GM13977 (cell line): ENCODE data around the gene CCDC194.
A peak's percentile ranks its signal among the peaks of the same experiment; 100 is the strongest.

Experiments used
- DNase-seq: peaks from one replicate; pipeline ENCODE4 v3.0.0; 2012; ENCODE audit warnings: low spot score
- in situ Hi-C: fragments of 300-500 bp; cut with MboI; formaldehyde crosslinking; loops from one replicate; pipeline ENCODE4 v1.12.0; 2022; ENCODE audit warnings: low sequenced_read_pairs, low pct_unique_long_range_greater_than_20kb, mixed read lengths, inconsistent platforms; ENCODE audit not compliant: unreplicated experiment
- TF ChIP-seq, protein P1 (sequence below): IDR thresholded peaks from 2 replicates; pipeline ENCODE4 v1.5.1; 2012; ENCODE audit warnings: mild to moderate bottlenecking, control low read depth; ENCODE audit not compliant: insufficient read depth; ENCODE audit errors: extremely low read depth, missing control alignments

The CCDC194 gene

DNA sequence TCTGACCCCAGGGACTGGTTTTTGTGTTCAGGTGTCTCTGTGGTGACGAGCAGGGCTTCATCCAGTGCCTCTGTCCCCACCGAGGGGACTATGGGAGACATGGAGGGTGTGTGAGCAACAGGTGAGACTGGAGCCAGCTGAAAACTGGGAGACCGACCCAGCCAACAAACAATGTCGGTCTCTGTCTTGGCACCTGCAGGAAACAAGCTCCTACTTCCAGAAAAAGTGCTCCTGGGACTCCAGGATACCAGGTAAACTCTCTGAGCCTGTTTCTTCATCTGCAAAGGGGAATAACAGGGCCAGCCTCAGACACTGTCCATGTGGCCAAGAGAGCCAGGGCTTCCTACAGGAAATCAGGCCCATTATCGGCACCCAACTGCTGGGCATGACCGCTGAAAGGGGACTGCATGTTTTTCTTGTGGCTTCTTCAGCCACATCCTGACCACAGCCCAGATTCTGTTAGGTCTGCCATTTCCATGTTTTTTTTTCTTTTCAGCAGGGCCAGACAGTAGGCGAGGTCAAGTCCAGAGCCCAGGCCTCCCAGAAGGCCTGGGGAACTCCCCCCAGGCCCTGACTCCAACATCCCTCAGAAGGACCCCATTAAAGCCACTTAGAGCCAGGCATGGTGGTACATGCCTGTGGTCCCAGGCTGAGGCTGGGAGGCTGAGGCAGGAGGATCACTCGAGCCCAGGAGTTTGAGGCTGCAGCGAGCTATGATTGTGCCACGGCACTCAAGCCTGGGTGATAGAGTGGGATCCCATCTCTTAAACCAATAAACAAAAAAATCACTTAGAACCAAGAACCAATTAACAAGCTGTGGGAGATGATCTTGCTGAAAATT, 12.3 kb upstream of the CCDC194 start:
- DNase-seq = no peak

DNA sequence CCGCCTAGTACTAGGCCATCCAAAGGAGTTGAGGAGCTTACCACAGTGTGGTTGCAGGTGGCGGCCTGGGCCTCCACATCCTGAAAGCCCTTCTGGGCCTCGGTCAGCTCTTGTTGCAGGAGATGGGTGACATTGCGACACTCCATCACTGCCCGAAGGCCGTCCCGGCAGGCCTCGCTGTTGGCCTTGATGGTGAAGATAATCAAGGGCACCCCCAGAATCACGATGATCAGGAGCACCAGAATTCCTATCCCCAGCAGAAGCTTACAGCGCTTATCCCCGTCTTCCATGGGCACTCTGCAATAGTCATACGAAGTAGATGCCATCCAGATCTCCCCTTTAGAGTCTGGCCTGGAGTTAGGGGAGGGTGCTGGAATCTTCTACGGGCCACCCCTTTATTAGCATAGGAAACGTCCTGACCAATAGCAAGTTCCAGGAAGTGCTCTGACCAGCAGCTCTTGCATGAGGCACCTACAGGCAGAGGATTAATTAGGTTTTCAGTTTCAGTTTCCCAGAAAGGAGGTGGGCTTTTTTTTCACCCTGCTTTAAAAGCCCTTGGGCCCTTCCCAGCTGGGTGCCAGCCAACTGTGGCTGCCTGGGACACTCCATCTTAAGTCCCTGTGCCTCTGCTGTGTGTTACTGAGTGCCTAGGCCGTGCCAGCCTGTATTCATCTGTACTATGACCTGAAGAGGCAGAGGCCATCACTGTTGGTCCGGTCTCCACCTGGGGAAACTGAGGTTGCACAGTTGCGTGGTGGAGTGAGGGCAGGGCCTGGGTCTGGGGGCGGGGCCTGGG, 11.5 kb upstream of the CCDC194 start, which contains the start of gene BST2:
BST2 (minus strand) TSS at position 381 of the 796 bp plus-strand sequence; CDS start at position 326, 55 bp downstream.
- in situ Hi-C loops = no loop called here
- peak; percentile 95 for DNase-seq

More for the DNA sequence above, 12.3 kb upstream of the CCDC194 start:
- in situ Hi-C loops = no loop called here
- TF ChIP-seq, protein P1, sequence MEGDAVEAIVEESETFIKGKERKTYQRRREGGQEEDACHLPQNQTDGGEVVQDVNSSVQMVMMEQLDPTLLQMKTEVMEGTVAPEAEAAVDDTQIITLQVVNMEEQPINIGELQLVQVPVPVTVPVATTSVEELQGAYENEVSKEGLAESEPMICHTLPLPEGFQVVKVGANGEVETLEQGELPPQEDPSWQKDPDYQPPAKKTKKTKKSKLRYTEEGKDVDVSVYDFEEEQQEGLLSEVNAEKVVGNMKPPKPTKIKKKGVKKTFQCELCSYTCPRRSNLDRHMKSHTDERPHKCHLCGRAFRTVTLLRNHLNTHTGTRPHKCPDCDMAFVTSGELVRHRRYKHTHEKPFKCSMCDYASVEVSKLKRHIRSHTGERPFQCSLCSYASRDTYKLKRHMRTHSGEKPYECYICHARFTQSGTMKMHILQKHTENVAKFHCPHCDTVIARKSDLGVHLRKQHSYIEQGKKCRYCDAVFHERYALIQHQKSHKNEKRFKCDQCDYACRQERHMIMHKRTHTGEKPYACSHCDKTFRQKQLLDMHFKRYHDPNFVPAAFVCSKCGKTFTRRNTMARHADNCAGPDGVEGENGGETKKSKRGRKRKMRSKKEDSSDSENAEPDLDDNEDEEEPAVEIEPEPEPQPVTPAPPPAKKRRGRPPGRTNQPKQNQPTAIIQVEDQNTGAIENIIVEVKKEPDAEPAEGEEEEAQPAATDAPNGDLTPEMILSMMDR = no peak

DNA sequence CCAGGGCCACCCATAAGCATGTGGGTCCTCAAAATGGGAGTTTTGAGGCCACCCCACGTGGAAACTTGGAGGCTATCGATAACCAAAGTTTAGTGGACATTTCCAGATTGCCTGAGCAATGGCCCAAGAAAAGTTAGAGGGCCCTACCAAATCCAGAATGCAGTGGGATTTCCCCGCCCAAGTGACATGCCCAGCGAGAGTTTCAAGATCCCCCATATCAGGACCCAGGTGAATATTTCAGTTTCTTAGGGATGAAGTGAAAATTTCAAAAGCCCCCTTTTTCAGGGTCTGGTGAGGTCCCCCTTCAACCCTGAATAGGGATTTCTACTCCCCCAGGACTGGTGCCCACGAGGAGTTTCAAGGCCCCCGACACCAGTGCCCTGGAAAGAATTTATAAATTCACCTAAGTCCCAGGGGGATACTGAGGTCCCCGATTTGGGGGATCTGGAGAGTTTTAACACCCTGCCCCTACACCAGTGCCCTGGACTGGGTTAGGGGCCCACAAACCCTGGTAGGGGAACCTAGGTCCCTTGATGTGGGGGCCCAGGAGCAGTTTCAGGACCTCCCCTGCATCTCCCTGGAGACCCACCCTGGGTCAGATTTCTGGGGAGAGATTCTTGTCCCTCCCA, 10.7 kb upstream of the CCDC194 start:
- TF ChIP-seq, protein P1 = no peak
- in situ Hi-C loops = no loop called here
- no peak for DNase-seq

More for the DNA sequence above, 11.5 kb upstream of the CCDC194 start, which contains the start of gene BST2:
- TF ChIP-seq, protein P1 = no peak

DNA sequence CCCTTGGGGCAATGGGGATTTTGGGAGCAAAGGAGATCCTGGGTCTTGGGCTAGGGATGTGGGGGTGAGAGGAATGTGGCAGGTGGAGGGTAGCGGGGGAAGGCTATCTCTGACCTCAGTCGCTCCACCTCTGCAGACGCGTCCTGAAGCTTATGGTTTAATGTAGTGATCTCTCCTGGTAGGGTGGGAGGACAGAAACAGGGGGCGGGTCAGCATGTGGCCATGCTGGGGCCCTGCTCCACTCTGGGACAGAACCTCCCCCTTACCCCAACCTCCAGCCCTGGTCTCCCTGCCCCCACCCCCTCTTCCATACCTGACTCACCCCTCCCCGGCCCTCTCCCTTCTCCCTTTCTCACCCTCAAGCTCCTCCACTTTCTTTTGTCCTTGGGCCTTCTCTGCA, 10.0 kb upstream of the CCDC194 start:
- in situ Hi-C loops = no loop called here
- TF ChIP-seq, protein P1 = no peak
- no peak for DNase-seq

DNA sequence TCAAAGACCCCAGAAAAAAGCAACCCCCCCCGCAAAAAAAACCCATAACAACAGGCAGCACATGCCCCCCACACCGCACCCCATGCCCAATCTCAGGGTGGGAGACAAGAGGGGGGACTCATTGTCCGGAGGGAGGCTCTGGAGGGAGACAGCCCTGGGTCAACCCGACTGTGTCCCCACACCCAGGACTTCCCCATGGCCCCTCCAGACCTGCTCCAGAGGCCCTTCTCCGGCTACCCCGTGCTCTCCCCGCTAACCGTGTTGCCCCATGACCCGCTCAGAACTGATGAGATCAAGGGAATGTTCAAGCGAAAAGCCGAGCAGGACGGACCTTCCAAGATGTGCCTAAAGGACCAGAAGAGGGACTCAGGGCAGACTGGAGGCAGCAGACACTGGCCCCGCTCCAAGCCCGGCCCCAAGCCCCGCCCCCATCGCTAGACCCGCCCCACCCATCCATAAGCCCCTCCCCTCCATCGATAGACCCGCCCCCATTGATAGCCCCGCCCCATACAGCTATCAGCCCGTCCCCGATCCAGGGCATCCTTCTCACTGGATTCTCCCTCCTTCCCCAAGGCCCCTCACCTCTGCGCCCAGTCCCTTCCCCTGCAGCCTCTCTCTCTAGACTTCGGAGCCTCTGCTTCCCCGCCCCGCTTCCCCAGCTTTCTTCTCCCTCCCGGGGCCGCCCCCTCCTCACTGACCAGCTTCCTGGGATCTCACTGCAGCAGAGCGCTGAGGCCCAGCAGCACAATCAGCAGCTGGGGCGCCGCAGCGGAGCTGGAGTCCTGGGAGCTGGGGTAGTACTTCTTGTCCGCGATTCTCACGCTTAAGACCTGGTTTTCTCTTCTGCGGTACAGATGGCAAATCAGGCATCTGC, 9.2 kb upstream of the CCDC194 start:
- peak; percentile 84 for DNase-seq
- in situ Hi-C loops = no loop called here
- TF ChIP-seq, protein P1 = no peak
